NCI-H2029 treated with DMSO at 0.1 percent for 48 hours (cell line): ENCODE measurements around the gene SPSB2.

Experiments used
- DNase-seq: peaks from one replicate; lab custom pipeline; 2025; lab: John Stamatoyannopoulos, UW

The SPSB2 gene

DNA sequence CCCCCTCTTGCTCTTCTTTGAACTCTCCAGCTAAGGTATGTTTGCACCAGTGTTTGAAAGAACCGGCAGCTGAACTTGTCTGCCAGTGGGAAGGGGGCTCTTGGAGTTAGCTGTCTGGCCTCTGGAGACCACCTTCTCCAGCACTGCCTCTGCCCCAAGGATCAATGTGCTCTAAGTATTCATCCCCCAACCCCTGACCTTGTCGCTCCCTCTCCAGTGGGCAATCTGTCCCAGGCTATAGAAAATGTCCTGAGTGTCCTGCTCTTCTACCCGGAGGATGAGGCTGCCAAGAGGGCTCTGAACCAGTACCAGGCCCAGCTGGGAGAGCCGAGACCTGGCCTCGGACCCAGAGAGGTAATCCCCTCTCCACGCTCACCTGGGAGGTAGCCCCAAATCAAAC lies 42.1 kb downstream of the SPSB2 start:
- no peak for DNase-seq

DNA sequence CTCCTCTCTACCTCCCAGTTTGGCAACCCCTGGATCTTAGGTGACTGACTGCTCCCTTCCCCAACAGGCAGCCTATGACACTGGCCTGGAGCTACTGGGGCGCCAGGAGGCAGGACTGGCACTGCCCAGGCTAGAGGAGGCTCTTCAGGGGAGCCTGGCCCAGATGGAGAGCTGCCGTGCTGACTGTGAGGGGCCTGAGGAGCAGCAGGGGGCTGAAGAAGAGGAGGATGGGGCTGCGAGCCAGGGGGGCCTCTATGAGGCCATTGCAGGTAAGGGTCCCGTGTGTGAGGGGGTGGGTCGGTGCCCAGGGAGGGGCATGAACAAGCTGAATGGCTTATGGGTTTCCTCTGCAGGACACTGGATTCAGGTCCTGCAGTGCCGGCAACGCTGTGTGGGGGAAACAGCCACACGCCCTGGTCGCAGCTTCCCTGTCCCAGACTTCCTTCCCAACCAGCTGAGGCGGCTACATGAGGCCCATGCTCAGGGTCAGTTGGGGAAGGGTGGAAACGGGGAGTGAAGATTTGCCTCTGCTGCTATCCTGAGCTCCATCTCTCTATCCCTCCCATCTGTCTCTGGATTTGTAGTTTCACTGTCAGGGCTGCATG lies 42.7 kb downstream of the SPSB2 start:
- no peak for DNase-seq

DNA sequence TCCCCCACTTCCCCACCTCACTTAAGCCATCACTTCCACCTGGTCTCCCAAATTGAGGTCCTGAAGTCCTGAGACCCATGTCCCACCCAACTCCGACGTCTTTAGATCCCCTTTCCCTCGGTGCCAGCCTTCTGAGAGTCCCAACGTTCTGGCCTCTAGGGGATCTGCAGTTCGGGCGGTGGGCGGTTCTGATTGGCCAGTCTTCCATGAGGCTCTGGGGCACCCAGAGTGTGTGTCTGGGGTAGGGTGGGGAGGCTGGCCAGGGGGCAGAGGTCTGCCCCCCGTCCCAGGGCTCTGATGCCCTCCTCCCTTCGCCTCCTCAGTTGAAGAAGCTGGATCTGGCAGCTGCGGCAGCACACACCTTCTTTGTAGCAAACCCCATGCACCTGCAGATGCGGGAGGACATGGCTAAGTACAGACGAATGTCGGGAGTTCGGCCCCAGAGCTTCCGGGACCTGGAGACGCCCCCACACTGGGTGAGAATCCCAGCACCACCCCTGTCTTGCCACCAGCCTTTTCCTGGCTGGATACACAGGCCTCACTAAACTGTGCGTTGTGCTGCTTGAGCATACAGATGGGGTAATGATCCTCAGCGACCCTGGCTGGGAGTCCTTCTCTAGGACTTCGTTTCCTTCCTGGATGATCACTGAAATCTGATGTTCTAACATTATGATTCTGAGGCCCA lies 43.4 kb downstream of the SPSB2 start:
- DNase-seq: no peak

- no peak for DNase-seq
Observed at GRCh38 chr12:6828781-6829535, 44.1 kb downstream of the SPSB2 start.

DNA sequence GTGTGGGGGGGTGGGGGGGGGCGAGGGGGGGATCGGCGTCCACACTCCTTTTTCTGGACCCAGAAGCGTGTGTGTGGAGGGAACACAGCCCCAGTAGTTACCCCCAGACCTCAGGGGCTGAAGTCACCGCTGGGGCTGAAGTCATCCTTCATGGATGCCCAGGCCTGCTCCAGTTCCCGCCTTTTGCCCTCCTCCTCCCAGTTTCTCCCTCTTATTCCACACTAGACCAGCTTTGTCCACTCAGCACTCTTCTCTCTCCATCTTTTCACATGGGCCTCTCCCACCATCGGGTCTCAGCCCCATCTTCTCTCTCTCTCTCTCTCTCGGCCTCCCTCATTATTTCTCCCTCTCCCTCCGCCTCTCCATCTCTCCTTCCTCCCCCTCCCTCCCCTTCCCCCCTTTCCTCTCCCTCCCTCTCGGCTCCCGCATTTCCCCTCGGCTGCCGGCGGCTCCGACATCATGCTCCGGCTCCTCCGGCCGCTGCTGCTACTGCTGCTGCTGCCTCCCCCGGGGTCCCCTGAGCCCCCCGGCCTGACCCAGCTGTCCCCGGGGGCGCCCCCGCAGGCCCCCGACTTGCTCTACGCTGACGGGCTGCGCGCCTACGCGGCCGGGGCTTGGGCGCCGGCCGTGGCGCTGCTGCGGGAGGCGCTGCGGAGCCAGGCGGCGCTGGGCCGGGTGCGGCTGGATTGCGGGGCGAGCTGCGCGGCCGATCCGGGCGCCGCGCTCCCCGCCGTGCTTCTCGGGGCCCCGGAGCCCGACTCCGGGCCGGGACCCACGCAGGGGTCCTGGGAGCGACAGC lies 44.9 kb downstream of the SPSB2 start, which contains the start of gene P3H3:
P3H3 (plus strand) TSS at position 426 of the 799 bp plus-strand sequence; CDS start at position 460, 34 bp downstream.
- DNase-seq: no peak

GRCh38 chr12:6827437-6827911 lies 45.6 kb downstream of the SPSB2 start:
- peak; percentile 9 for DNase-seq

DNA sequence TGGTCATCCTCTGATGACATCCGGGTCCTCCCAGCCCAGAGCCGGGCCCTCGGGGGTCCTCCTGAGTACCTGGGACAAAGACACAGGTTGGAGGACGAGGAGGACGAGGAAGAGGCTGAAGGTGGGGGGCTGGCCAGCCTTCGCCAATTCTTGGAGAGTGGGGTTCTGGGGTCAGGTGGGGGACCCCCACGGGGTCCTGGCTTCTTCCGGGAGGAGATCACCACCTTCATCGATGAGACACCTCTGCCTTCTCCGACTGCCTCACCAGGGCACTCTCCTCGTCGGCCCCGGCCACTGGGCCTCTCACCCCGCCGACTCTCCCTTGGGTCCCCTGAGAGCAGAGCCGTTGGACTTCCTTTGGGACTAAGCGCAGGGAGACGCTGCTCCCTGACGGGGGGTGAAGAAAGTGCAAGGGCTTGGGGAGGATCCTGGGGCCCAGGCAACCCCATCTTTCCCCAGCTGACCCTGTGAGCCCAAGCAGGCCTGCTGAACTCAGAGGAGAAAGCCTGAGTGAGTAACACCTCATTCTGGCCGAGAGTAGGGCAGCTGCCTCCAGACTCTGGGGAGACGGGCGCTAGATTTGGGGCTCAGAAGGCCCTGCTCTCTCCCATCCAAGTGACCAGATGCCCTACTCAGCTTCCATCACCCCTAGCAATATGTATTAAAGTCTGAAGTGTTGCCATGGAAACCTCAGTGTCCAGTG lies 46.2 kb downstream of the SPSB2 start:
- DNase-seq: no peak

DNA sequence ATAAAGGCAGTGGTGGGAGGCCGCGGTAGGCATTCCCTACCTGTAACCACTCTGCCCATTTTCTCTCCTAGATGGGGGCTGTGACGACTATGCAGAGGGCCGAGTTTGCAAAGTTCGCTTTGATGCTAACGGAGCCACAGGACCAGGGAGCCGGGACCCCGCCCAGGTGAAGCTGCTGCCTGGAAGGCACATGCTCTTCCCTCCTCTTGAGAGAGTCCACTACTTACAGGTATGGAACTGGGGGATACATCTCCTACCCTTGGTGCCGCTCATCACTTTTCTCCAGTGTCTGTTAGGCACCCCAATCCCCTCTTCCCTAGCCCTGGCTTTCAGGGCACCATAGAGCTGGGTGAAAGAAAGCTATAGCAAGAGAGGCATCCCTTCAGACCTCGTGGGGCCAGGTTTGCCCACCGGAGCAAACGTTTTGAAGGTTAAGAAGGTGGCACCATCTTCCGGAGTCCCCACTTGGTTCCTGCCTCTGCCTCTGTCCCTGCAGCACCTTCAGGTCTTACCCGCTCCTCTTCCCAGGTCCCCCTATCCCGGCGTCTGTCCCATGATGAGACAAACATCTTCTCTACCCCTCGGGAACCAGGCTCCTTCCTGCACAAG lies 46.9 kb downstream of the SPSB2 start:
- DNase-seq: no peak

- DNase-seq: peak; percentile 40
Observed at GRCh38 chr12:6825398-6826124, 47.5 kb downstream of the SPSB2 start.

- DNase-seq: no peak
Observed at GRCh38 chr12:6824901-6825381, 48.2 kb downstream of the SPSB2 start.

DNA sequence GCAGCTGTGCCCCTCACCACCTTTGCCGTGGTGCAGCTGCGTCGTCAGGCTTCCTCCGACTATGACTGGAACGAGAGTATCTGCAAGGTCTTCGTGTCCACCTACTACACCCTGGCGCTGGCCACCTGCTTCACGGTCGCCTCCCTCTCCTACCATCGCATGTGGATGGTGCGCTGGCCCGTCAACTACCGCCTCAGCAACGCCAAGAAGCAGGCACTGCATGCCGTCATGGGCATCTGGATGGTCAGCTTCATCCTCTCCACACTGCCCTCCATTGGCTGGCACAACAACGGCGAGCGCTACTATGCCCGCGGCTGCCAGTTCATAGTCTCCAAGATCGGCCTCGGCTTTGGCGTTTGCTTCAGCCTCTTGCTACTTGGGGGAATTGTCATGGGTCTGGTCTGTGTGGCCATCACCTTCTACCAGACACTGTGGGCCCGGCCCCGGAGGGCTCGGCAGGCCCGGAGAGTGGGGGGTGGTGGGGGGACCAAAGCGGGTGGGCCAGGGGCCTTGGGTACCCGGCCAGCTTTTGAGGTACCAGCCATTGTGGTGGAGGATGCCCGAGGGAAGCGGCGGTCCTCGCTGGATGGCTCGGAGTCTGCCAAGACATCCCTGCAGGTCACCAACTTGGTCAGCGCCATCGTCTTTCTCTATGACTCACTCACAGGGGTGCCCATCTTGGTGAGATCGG lies 48.9 kb downstream of the SPSB2 start:
- no peak for DNase-seq

GRCh38 chr12:6823182-6824084 lies 49.7 kb downstream of the SPSB2 start:
- DNase-seq: no peak

- DNase-seq: no peak
Observed at GRCh38 chr12:6822426-6823135, 50.5 kb downstream of the SPSB2 start.

DNA sequence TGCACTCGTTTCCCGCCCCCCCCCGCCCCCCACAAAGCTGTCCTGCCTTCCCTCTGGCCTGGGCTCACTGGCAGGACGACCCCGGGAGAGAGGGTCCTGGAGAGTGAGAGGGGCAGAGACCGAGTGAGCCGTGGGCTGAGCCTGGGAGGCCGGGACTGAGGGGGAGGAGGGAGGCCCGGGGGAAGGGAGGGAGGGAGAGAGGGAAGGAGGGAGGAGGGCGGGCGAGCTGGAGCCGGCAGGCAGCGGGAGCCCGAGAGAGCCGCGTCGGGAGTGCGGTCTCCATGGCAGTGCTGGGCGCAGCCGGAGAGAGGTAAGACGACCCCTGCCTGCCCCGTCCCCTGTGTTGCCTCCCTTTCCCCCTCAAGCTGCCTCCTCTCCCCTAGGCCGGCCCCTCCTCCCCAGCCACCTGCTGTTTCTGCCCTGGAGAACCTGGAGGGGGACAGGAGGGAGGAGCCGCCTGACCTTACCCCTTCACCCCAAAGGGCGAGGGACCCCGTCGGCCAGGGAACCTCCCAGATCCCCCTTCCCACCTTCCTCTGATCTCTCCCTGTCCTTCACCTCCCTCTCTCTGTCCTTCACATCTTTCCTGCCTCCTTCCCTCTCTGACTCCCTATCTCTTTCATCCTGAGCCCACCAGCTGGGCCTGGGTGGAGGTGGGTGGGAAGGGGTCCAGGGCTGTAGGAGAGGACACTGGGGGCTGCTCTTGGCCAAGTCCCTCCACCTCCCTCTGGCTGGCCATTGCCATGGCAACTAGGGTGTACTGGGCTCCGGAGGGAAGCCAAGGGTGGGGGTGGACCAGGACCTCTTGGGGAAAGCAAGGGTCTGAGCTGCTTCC lies 51.3 kb downstream of the SPSB2 start, which contains the start of gene GPR162:
GPR162 (plus strand) TSS at position 231 of the 835 bp plus-strand sequence. CDS start 2,078 bp downstream, outside the sequence.
- DNase-seq: no peak
